GM19468 (cell line): ENCODE results near the gene USP50.
"Not testable (repeated sequence)": the region's sequence is repeated elsewhere in the genome, so short reads cannot be mapped to it uniquely, and the experiment has no call there.

Source experiments
- ATAC-seq: cut with Tn5 transposase; IDR thresholded peaks from one replicate; pipeline ENCODE4 v1.9.1; 2021; ENCODE audit warnings: mild to moderate bottlenecking, moderate library complexity, moderate number of reproducible peaks; ENCODE audit not compliant: unreplicated experiment; ENCODE audit errors: extremely low read depth

Gene USP50

DNA sequence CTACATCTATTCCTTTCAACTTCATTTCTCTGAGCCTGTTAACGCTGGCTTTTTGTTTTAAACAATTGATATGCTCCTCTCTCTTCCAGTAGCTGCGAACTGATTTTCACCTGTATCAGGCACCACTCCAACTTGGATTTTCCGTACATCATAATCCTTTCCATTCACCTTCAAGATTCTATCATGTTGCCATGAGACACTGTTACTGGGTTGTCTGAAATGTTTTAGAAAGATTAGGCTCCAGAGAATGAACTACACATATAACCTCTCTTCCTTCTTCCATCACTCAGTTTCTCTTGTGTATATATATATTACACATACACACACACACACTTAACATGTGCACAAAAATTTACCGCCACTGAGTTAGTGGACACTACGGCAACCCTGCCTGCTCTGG lies at the start of gene USP50:
TSS of gene USP50 (minus strand) at position 101 of the 400 bp plus-strand sequence. CDS start 141 bp downstream, outside the sequence.
- no peak for ATAC-seq

DNA sequence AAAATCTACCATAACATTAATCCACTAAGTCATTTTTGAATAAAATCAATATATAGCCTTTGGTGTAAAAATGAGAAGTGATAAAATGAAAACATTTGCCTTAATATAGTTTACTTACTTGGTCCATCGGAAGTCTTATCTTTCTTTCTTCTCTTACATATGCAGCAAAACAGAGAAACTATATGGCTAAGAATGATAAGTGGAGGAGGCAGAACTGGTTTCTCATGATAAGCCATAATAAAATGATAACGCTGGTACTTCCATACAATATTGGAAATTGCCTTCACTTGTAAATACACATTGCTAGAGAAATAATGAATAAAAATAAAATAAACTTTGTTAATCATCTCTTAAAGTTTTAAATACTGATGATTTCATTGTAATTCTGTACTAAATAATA lies 47.8 kb upstream of the USP50 start:
- ATAC-seq, result no peak

DNA sequence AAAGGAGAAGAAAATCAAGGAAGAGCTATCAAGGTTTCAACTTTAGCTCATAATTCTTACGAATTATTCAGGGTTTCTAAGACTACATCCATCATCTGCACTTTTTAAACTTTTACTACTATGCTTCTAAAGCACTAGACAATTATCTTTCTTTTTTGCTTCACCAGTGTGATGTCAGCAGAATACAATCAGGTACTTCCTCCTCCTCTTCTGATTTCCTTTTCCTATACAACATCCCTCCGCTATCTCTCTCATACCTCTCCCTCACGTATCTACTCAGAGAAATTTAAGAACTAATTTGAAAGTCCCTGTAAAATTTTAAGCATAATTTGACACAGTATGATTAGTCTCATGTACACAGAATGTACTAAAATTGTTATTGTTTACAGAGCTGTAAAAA lies 47.3 kb upstream of the USP50 start:
- no peak for ATAC-seq

DNA sequence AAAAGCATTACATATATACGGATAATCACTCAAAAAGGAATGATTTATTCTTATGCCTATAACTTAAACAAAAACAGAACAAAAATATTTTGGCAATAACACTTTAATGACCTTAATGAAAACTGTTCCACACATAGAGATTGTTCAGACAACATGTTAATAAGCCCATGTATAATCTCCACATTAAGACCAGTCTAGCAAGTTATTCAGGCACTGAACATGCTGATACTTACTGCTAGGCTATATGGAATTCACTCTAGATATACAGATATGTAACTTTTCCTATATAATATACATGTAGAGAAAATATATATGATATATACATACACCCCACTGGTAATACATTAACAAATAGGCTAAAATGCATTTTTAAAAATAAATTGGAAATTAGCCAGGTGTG lies 43.8 kb upstream of the USP50 start:
- no peak for ATAC-seq

DNA sequence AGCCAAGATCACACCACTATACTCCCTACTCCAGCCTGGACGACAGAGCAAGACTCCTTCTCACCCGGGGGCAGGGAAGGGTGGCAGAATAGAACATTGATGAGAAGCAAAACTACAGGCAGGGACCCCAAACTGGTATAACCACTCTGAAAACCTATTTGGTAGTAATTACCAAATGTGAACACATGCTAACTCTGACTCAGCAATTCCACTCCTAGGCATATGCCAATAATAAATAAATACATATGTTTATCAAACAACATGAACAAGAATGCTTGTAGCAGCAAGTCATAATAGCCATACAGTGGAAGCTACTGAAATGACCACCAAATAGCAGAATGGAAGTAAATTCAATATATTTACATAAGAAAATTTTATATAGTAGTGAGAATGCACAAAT lies 31.0 kb upstream of the USP50 start:
- no peak for ATAC-seq

DNA sequence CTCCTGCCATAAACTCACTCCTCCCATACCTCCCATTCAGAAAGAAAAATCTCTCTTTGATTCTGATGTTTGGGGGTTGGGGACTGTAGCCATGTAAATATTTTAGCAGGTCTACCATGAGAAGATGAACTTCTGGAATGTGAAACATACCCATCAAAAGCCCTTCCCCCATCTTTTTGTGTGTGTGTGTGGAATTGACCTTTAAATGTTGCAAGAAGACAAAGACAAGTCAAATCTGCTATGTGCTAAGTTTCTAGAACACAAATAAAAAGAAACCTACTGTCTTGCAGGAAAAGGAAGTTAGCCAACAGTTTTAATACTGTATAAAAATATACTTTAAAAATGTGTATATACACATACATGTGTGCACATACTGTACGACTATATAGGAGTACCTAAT lies 29.7 kb upstream of the USP50 start:
- no peak for ATAC-seq

DNA sequence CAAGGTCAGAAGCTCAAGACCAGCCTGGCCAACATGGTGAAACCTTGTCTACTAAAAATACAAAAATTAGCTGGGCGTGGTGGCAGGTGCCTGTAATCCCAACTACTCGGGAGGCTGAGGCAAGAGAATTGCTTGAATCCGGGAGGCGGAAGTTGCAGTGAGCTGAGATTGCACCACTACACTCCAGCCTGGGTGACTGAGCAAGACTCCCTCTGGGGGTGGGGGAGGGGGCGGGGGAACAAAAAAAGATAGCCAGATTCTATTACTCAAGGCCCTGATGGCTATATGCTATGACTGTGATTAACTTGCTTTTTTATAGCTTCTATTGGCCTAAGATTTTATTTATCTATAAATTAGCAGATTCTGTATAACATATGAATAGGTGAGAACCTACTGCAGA lies 27.4 kb upstream of the USP50 start:
- ATAC-seq, result not testable (repeated sequence)

DNA sequence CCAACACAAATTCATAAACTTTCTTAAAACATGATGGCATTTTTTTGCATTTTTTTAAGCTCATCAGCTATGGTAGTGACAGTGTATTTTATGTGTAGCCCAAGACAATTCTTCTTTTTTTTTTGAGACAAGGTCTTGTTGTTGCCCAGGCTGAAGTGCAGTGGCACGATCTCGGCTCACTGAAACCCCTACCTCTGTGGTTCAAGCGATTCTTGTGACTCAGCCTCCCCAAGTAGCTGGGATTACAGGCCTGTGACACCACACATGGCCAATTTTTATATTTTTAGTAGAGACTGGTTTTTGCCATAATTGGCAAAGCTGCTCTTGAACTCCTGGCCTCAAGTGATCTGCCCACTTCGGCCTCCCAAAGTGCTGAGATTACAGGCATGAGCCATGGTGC lies 17.3 kb upstream of the USP50 start:
- ATAC-seq, result no peak

DNA sequence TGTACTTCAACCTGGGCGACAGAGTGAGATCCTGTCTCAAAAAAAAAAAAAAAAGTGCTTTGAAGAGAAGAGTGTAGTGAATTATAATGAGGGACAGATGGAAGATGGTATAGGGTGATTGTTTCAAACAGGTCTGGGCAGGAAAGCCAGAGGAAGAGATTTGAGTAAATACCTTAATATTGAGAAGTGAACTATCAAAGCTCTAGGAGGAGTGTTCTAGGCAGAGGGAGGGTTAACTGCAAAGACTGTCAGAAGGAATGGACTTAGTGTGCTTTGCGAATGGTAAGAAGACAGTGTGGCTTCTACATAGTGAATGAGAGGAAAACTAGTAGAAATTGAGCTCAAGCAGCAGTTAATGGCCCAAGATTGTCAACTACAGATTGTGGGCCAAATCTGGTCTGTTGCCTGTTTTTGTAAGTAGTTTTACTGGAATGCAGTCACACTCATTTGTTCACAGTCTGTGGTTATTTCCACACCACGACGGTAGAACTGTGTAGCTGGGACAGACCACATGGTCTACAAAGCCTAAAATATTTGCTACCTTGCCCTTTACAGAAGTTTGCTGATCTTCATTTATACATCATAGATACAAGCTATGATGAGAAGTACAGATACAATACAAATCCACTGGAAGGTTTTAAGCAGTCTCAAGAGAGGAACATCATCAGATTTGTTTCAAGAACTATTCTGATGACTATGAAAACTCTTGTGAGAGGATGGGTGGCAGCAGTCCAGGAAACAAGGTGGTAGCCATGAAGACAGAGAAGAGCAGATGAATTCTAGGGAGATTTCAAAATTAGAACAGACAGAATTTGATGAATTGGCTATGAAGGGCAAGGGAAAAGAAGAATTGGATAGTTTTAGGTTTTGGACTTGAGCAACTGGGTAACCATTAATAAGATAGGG lies 16.5 kb upstream of the USP50 start:
- ATAC-seq, result no peak

DNA sequence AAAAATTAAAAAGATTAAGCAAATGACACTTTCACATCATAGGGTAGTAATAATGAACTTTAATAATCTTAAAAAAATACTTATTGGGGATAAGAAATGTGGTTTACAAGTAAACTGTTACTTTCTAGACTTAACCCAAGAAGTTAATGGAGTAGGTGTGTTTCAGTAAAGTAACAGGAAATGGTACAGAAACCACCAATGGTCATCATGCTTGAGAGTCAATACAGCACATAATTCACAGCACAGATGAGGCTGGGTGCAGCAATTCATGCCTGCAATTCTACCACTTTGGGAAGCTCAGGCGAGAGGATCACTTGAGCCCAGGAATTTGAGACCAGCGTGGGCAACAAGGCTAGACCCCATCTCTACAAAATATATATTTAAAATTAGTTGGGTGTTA lies 11.5 kb upstream of the USP50 start:
- ATAC-seq, result no peak

DNA sequence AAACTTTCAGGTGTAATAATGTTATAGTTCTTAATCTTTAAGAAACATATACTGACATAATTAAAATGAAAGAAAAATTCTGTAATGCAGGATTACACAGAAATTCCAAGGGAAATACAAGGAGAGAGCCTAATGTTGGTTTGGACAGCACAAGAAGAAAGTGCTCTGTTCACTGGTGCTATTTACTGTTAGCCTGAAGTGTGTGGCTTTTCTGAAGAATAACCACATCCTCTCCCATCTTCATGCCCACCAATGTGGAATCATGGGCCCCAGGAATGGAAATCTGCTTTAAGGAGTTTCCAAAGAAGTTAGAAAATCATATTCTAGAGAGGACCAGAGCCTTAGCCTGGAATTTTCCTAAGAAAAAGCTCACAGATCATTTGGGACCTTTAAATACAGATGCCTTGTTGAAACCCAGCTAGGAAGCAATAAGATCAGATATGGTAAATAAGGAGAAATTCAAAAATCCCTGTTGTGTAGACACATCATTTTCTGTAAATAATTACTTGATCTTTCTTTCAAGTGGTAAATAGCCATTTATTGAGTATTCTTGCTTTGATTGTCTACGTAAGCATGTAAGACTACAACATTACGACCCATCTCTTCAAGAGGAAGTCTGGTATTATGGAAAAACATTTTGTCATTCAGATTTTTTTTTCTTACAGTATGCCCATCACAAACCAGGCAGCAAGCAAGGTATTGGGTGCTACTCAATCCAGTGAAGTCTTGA lies 10.3 kb upstream of the USP50 start:
- ATAC-seq, result no peak

DNA sequence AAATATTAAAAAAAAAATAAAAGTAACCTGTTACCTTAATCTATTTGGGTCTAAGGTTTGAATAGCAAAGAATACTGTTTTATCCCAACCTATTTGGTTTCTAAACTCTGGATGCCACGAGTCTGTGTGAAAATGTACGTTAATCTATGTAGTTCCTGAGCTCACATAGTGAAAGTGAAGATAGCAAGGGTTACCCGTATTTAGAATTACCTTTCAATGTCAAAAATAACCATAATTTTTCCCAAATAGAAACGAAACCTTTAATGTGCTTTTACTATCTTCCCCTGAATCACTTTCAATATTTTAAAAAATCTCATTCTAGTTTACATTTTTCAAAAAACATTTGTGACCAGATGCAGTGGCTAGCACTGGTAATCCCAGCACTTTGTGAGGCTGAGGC lies 5.8 kb upstream of the USP50 start:
- ATAC-seq, result no peak

DNA sequence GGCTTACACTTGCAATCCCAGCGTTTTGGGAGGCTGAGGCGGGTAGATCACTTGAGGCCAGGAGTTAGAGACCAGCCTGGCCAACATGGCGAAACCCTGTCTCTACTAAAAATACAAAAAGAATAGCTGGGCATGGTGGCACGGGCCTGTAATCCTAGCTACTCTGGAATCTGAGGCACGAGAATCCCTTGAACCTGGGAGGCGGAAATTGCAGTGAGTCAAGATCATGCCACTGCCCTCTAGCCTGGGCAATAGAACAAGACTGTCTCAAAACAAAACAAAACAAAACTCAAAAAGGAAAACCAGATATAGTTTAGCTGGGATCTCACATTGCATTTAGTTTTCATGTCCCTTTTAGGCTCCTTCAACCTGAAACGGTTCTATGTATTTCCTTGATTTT lies 2.9 kb upstream of the USP50 start:
- no peak for ATAC-seq

DNA sequence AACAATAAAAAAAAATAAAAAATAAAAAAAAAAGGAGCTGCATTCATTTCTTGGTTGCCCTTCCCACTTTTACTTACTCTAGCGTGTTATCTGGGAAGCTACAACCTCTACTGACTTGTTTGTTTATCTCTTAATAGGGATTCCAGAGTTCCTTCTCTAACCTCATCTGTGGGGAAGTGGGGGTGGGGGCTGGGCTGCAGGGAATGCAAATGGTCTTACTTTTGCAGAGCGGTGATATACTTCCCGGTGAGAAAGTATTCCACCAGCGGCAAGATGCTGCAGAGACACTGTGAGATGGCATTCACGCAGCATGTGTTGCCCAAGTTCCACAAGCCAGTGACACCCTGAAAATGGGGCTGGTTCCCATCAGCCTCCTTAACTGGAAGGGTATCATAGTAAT lies 2.1 kb downstream of the USP50 start:
- no peak for ATAC-seq

DNA sequence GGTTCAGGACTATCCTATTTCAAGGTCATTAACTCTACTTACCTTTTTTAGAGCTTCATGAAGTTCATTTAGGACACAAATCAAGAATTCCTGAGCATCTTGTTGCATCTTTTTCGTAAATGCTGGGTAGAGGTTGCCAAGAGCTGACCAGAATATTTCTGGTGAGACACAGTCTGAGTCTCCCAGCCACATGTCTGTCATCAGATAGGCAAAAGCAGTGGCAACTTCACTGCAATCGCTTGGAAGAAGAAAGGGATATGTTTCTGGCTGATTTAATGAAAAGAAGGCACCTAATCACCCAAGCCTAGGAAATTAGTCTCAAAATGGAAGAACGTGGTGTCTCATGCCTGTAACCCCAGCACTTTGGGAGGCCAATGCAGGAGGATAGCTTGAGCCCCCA lies 2.9 kb downstream of the USP50 start:
- ATAC-seq, result no peak

DNA sequence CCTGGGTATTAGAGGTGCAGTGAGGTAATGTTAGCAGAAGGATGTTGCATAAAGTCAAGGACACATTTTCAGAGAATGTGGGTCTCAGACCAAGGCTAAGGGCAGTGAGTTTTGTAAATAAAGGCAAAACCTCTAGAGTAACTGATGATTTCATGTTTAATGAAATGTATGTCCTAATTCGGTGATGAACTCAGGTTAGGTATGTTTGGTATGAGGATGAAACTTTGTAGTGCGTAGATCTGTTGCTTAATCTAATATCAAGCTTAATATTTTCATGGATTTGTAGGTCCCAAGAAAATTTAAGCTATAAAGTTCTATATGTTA lies 3.6 kb downstream of the USP50 start:
- ATAC-seq, result no peak

DNA sequence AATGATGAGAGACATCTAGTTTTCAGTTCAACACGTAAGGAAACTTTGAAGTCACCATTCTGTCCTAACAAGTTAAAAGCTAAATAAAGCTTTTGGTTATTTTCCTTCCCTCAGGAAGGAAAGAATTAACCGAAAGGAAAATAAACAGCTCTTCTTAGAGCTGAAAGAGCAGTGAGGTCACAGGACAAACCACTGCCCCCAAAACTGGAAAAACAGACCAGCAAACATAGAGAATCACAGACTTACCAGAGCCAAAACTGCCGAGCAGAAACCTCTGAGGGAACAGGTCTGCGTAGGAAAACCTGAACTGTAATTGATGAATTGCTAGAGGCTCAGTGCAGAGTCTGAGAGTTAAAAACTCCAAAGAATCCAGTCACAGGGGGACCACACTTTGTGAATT lies 14.7 kb downstream of the USP50 start:
- no peak for ATAC-seq

DNA sequence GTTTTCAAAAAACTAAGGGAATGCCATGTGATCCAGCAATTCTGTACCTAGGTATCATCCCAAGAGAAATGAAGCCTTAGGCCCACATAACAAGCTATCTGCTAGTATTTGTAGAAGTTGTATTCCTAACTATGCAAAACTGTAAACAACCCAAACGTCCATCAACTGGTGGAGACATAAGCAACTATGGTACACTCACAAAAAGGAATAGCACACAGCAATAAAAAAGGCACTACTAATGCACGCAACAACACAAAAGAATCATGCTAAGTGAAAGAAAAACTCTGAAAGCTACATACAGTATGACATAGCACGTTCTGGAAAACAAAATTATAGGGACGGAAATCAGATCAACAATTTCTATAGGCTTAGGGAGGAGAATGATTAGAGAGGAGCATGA lies 15.3 kb downstream of the USP50 start:
- ATAC-seq, result no peak

DNA sequence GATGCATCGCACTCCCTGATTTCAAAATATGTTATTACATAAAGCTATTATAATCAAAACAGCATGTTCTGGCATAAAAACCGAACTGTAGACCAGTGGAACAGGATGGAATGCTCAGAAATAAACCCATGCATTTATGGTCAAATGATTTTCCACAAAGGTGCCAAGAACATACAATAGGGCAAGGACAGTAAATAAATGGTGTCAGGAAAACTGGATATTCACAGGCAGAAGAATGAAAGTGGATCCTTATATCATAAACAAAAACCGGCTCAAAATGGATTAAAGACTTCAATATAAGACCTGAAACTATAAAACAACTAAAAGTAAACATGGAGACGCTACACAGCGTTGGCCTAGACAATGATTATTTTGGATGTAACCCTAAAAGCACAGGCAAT lies 22.6 kb downstream of the USP50 start:
- no peak for ATAC-seq

DNA sequence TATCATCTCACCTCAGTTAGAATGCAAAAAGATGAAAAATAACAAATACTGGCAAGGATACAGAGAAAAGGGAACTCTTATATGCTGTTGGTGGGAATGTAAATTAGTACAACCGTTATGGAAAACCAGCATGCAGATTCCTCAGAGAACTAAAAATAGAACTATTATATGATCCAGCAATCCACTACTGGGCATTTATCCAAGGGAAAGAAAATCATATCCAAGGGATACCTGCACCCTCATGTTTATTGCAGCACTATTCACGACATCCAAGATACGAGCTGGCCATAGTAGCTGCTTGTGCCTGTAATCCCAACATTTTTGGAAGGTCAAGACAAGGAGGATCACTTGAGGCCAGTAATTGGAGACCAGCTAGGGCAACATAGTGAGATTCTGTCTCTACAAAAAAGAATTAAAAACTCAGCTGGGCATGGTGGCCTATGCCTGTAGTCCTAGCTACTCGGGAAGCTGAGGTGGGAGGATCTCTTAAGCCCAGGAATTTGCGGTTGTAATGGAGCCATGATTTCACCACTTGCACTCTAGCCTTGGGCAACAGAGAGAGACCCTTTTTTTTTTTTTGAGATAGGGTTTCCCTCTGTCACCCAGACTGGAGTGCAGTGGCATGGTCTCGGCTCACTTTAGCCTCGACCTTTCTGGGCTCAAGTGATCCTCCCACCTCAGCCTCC lies 26.6 kb downstream of the USP50 start:
- ATAC-seq, result no peak

DNA sequence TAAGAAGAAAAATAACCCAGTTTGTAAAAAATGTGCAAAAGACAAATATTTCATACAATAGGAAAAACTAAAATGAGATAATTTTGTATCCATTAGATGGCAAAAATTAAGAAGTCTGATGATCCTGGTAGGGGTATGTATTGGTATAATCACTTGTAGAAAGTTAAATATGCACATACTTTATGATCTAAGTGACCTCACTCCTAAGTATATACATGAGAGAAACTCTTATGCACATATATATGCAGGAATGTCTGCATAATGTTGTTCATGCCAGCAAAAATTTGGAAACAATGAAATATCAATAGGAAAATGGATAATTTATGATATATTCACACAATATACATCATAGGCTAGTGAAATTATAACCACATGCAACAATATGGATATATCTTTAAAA lies 33.5 kb downstream of the USP50 start:
- no peak for ATAC-seq
